Epithelial cell of esophagus (primary cell): ENCODE measurements around the gene UBE2E3.

ENCODE experiments used
- DNase-seq: peaks from one replicate; pipeline ENCODE4 v3.0.0; 2010; ENCODE audit warnings: low read depth
- H3K4me3 ChIP-seq: 2 replicates; pipeline ENCODE4 v1.5.1; 2011; ENCODE audit warnings: mild to moderate bottlenecking, low read length, control low read depth
- TF ChIP-seq, protein P1 (sequence below): IDR thresholded peaks from 2 replicates; pipeline ENCODE4 v1.5.1; 2011; ENCODE audit warnings: low read depth, mild to moderate bottlenecking, low read length, control low read depth, inconsistent platforms; ENCODE audit not compliant: insufficient read depth; ENCODE audit errors: missing control alignments

The UBE2E3 gene

DNA sequence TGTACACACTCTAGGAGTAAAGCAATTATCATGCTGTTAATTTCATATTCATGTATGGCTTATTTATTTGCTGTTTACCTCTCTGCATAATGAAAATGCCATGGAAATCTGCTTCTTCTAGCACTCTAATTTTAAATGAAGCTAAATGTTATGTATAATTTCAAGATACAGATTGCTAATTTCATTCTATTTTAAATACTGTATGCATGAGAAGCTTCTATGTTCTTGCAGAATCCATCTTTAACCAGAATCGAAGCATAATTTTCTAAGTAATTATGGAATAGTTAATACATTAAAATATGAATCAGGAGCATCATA, 127.2 kb downstream of the UBE2E3 start:
- H3K4me3 ChIP-seq, result no peak overlapping the region
- TF ChIP-seq, protein P1, sequence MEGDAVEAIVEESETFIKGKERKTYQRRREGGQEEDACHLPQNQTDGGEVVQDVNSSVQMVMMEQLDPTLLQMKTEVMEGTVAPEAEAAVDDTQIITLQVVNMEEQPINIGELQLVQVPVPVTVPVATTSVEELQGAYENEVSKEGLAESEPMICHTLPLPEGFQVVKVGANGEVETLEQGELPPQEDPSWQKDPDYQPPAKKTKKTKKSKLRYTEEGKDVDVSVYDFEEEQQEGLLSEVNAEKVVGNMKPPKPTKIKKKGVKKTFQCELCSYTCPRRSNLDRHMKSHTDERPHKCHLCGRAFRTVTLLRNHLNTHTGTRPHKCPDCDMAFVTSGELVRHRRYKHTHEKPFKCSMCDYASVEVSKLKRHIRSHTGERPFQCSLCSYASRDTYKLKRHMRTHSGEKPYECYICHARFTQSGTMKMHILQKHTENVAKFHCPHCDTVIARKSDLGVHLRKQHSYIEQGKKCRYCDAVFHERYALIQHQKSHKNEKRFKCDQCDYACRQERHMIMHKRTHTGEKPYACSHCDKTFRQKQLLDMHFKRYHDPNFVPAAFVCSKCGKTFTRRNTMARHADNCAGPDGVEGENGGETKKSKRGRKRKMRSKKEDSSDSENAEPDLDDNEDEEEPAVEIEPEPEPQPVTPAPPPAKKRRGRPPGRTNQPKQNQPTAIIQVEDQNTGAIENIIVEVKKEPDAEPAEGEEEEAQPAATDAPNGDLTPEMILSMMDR, result no peak
- DNase-seq, result no peak

DNA sequence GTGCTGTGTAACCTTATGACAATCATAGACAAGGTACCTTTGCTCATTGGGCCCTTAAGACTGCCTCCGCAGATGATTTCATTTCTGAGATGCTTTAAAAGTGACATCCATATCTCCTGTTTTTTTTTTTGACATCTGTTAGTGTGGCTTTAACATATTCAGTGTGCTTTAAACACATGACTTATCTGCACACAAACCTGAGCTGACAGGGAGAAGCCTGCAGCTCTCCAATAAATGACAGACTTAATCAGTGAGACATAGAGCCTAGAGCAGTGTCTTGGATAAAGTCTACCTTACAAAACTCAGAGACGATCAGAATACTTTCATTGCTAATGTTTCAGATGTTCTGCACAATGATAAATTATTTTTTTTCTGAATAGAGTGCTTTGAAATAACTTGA, 130.7 kb downstream of the UBE2E3 start:
- no peak overlapping the region for H3K4me3 ChIP-seq
- TF ChIP-seq, protein P1, result no peak
- DNase-seq, result no peak

DNA sequence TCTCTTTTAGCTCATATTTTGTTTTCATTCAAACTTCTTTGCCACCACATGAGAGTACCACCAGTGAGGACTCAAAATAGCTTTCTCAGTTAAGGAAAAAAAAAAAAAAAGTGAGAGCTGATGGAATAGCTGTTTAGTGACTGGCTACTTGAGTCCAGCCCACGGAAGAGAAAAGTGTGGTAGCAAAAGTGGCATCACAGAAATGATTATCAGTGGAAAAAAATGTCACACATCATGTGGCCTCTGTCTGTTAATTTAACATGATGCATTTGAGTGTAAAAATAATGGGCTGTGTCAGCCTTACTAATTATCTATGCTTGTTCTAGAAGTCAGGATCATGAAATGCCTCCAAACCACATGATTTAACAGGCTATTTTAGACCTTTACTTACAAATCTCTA, 132.5 kb downstream of the UBE2E3 start:
- TF ChIP-seq, protein P1, result no peak
- DNase-seq, result no peak
- no peak overlapping the region for H3K4me3 ChIP-seq
